Cardiac muscle cell (in vitro differentiated cells and primary cell): ENCODE results near the gene SPRED3. TPM values are rescaled to one million over a fixed set of nuclear protein-coding genes. Genes with fewer than 3 reads are reported as not detected.
"Not testable (repeated sequence)": the region's sequence is repeated elsewhere in the genome, so short reads cannot be mapped to it uniquely, and the experiment has no call there.

Experiments
- DNase-seq, 2 donors: peaks; one replicate each; pipeline versions ENCODE4 v3.0.0 to v3.0.0-alpha.2; 2010 to 2017; ENCODE audit warnings: low read depth in 1 of 2, low spot score in 1 of 2
- H3K27ac ChIP-seq: fragments of 200-600 bp; sonication (generic); 2 replicates; pipeline ENCODE4 v1.5.1; 2016
- H3K27me3 ChIP-seq: fragments of 200-600 bp; sonication (generic); 2 replicates; pipeline ENCODE4 v1.6.0; 2016; ENCODE audit warnings: control low read depth
- H3K36me3 ChIP-seq: fragments of 200-600 bp; sonication (generic); 2 replicates; pipeline ENCODE4 v1.5.1; 2016; ENCODE audit warnings: control low read depth
- H3K4me1 ChIP-seq: fragments of 200-600 bp; sonication (generic); 2 replicates; pipeline ENCODE4 v1.8.1; 2017; ENCODE audit warnings: low read depth, mild to moderate bottlenecking, mixed run types
- H3K4me3 ChIP-seq: fragments of 200-600 bp; sonication (generic); 2 replicates; pipeline ENCODE4 v1.5.1; 2016; ENCODE audit warnings: mild to moderate bottlenecking
- H3K9me3 ChIP-seq: fragments of 200-600 bp; sonication (generic); 2 replicates; pipeline ENCODE4 v1.5.1; 2017; ENCODE audit warnings: low read depth, mild to moderate bottlenecking, control low read depth
- CTCF ChIP-seq: IDR thresholded peaks from 2 replicates; pipeline ENCODE4 v1.5.1; 2012; ENCODE audit warnings: low read depth, mild to moderate bottlenecking, low read length
- polyA plus RNA-seq: library from polyadenylated mRNA; unstranded; fragments of >200 nt; fragmentation: Nextera tagmentation; extraction: Ambion mirVana; gene quantifications from 2 replicates; pipeline ENCODE4 v1.2.1, GENCODE V29; 2016
- total RNA-seq: library from RNA; depleted of rRNA; stranded (reverse); fragments of >200 nt; gene quantifications from 2 replicates; pipeline ENCODE4 v1.2.3, GENCODE V29; 2016

Gene SPRED3
- total and polyA plus RNA-seq, 2 experiments from 2014 or later: 1.3 to 2.6 TPM

- Histone ChIP-seq H3K9me3 (no peaks in the 10 kb centered on the region), H3K27ac (no peak overlapping the region), H3K4me1 (no peaks in the 10 kb centered on the region), H3K4me3 (no peak overlapping the region), H3K27me3 (no peaks in the 10 kb centered on the region), H3K36me3 (no peaks in the 10 kb centered on the region)
- DNase-seq: no peak
- no peak for TF ChIP-seq CTCF
These were observed 36.8 kb downstream of the SPRED3 start for GRCh38 chr19:38425222-38425809.

GRCh38 chr19:38425810-38426466, 37.4 kb downstream of the SPRED3 start, which contains the start of gene RASGRP4:
Gene RASGRP4 (minus strand): TSS chr19:38426219. CDS start chr19:38426091, 128 bp downstream.
- Histone ChIP-seq H3K36me3 (no peaks in the 10 kb centered on the region), H3K4me1 (no peaks in the 10 kb centered on the region), H3K27me3 (no peaks in the 10 kb centered on the region), H3K4me3 (no peak within 1 kb of the TSS), H3K27ac (no peak within 1 kb of the TSS), H3K9me3 (no peaks in the 10 kb centered on the region)
- DNase-seq: peak in 1 of 2 donors; percentile 4
- TF ChIP-seq CTCF: no peak

GRCh38 chr19:38427035-38427677, 38.7 kb downstream of the SPRED3 start:
- H3K27ac ChIP-seq, H3K36me3 ChIP-seq, H3K27me3 ChIP-seq, H3K9me3 ChIP-seq, H3K4me1 ChIP-seq, H3K4me3 ChIP-seq, DNase-seq: not testable (repeated sequence)

GRCh38 chr19:38429055-38429810, 40.7 kb downstream of the SPRED3 start:
- Histone ChIP-seq H3K36me3 (no peaks in the 10 kb centered on the region), H3K4me1 (peaks cover 5% of the 10 kb centered on the region), H3K4me3 (no peak overlapping the region), H3K27me3 (no peaks in the 10 kb centered on the region), H3K9me3 (no peaks in the 10 kb centered on the region), H3K27ac (no peak overlapping the region)
- DNase-seq: no peak
- no peak for TF ChIP-seq CTCF

GRCh38 chr19:38429811-38430156, 41.3 kb downstream of the SPRED3 start:
- Histone ChIP-seq H3K27me3 (no peaks in the 10 kb centered on the region), H3K4me3 (no peak overlapping the region), H3K4me1 (peaks cover 10% of the 10 kb centered on the region), H3K36me3 (no peaks in the 10 kb centered on the region), H3K27ac (no peak overlapping the region), H3K9me3 (no peaks in the 10 kb centered on the region)
- TF ChIP-seq CTCF: no peak
- no peak for DNase-seq

GRCh38 chr19:38430931-38431330, 42.4 kb downstream of the SPRED3 start:
- no peak for DNase-seq
- Histone ChIP-seq H3K36me3 (no peaks in the 10 kb centered on the region), H3K27me3 (no peaks in the 10 kb centered on the region), H3K4me3 (no peak overlapping the region), H3K27ac (no peak overlapping the region), H3K4me1 (peaks cover 17% of the 10 kb centered on the region), H3K9me3 (no peaks in the 10 kb centered on the region)
- TF ChIP-seq CTCF: no peak
